AG04449 (cell line): ENCODE measurements around the gene SLC37A2.
A peak's percentile ranks its signal among the peaks of the same experiment; 100 is the strongest.
"Not testable (repeated sequence)": the region's sequence is repeated elsewhere in the genome, so short reads cannot be mapped to it uniquely, and the experiment has no call there.

Experiments
- CTCF ChIA-PET: fragments of 350-600 bp; formaldehyde crosslinking; extraction: SDS; loops from one replicate; lab custom pipeline; 2021; ENCODE audit warnings: antibody characterized with exemption; lab: Yijun Ruan, JAX
- POLR2A ChIA-PET: fragments of 400-600, 350-600 bp; formaldehyde crosslinking; extraction: SDS; loops from one replicate; lab custom pipeline; 2020; ENCODE audit warnings: antibody characterized with exemption, inconsistent platforms; lab: Yijun Ruan, JAX
- DNase-seq: peaks from one replicate; pipeline ENCODE4 v3.0.0-alpha.2; 2010; ENCODE audit warnings: low read depth, low spot score
- H3K4me3 ChIP-seq: 2 replicates; pipeline ENCODE4 v1.5.1; 2011; ENCODE audit warnings: low read depth, mild to moderate bottlenecking, control low read depth, low read length
- TF ChIP-seq, protein P1 (sequence below): IDR thresholded peaks from one replicate; pipeline ENCODE4 v1.5.1; 2011; ENCODE audit warnings: mild to moderate bottlenecking, moderate library complexity, low read length, control low read depth, inconsistent platforms; ENCODE audit not compliant: insufficient read depth; ENCODE audit errors: missing control alignments

Gene SLC37A2

DNA sequence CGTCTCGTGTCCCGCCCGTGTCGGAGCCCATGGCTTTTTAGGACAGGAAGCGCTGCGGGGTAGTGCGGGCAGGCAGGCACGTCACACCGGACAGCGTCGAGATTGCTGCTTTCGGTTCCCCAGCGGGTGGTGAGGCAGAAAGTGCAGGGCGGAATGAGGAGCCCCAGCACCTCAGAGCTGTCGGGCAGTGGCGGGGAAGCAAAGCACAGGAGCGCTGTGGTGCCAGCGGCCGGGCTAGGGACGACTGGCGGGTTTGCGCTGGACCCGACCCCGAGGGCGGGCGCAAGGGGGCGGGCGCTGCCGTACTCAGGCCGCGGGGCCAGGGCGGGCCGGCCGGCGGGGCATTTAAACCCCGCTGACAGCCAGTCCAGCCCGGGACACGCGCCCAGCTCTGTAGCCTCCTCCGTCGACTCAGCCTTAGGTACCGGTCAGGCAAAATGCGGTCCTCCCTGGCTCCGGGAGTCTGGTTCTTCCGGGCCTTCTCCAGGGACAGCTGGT lies at the start of gene SLC37A2:
SLC37A2 (plus strand) TSS at position 375 of the 498 bp plus-strand sequence; CDS start at position 438, 63 bp downstream.
- DNase-seq: no peak
- TF ChIP-seq, protein P1, sequence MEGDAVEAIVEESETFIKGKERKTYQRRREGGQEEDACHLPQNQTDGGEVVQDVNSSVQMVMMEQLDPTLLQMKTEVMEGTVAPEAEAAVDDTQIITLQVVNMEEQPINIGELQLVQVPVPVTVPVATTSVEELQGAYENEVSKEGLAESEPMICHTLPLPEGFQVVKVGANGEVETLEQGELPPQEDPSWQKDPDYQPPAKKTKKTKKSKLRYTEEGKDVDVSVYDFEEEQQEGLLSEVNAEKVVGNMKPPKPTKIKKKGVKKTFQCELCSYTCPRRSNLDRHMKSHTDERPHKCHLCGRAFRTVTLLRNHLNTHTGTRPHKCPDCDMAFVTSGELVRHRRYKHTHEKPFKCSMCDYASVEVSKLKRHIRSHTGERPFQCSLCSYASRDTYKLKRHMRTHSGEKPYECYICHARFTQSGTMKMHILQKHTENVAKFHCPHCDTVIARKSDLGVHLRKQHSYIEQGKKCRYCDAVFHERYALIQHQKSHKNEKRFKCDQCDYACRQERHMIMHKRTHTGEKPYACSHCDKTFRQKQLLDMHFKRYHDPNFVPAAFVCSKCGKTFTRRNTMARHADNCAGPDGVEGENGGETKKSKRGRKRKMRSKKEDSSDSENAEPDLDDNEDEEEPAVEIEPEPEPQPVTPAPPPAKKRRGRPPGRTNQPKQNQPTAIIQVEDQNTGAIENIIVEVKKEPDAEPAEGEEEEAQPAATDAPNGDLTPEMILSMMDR: peak; percentile 27
- H3K4me3 ChIP-seq: peak within 1 kb of the TSS; percentile 72
- ChIA-PET POLR2A (interaction anchor here (0.7 kb wide), 1 partner anchor 310 kb away, joined by 4 read pairs; no protein-coding TSS in a partner anchor), CTCF (interaction anchor here (0.8 to 1.5 kb wide), 3 partner anchors 28 to 283 kb away, joined by 4 read pairs; no protein-coding TSS in a partner anchor)

DNA sequence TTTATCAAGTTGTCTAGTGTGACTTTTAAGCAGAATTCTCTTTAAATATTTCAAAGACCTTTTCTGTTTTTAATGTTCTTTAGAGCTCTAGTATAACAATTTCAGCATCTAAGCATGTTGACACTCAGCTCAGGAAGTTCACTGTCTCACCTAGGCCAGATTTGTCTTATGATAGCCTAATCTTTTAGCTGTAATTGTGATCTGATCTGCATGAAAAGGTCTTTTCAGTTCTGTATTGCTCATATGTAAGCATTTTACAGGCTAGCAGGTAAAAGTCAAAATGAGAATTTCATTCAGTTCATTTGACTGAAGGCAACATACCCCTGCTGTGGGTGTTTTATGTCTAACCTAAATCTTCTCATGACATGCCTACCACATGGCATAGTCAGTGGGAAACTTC lies 46.7 kb upstream of the SLC37A2 start:
- H3K4me3 ChIP-seq: no peak overlapping the region
- TF ChIP-seq, protein P1: no peak
- no peak for DNase-seq
- ChIA-PET CTCF (interaction anchor here (1.1 to 1.6 kb wide), 2 partner anchors 126 to 329 kb away, joined by 3 read pairs; no protein-coding TSS in a partner anchor), POLR2A (no interaction called here)

DNA sequence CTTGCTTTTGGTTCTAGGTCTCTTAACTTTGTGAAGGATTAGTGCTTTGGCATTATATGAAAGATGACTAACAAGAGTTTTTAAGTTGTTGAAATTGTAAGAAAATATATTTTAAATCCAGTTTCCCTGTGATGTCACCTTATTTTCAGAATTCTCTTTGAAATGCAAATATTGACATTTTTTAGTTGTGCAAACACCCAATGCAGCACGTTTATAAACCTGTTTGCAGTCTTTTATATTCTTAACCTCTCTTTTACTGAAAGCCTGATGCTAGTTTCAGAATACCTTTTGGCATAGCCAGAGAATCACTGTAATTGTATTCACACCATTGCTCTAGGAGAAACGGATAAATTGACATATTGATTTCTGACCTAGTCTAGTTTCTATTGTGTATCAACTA lies 42.8 kb upstream of the SLC37A2 start:
- CTCF ChIA-PET: no interaction called here
- DNase-seq: no peak
- TF ChIP-seq, protein P1: no peak
- no peak overlapping the region for H3K4me3 ChIP-seq
- POLR2A ChIA-PET: no interaction called here

DNA sequence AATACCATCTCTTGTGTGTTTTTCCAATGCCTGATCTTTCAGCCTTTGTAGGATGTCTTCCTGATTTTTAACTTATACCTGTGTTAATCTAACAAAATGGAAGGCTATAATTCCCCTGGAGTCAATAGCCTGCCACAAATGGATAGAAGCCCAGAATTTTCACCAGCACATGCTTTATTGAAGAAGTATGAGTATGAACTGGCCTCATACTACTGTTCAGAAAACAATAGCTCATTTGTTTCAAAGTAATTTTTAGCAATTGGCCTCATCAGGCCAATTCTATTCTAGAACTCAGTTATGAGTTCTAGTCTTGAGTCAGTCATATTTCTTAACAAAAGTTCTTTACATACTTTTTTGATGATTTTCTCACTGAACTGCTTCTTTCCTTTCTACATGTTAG lies 40.6 kb upstream of the SLC37A2 start:
- TF ChIP-seq, protein P1: no peak
- no peak for DNase-seq
- no peak overlapping the region for H3K4me3 ChIP-seq
- POLR2A ChIA-PET: no interaction called here
- CTCF ChIA-PET: no interaction called here

DNA sequence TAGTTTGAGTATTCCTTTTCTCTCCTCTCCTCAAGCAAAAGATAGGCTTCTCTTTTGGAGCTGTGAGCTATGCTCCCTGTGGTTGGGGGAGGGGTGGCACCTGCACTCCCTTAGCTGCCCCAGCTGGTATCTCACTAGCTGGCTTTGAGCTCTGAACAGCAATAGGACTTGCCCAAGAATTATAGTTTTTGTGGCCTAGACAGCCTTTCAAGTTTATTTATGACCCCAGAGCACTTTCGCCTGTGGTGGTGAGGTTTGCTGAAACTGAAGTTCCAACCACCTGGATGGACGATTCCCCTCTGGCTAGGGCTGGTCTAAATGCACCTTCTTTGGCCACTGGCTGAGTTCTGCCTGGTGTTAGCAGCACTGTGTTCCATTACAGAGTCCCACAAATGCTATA lies 37.1 kb upstream of the SLC37A2 start:
- H3K4me3 ChIP-seq: no peak overlapping the region
- no peak for DNase-seq
- ChIA-PET CTCF (no interaction called here), POLR2A (no interaction called here)
- TF ChIP-seq, protein P1: no peak

DNA sequence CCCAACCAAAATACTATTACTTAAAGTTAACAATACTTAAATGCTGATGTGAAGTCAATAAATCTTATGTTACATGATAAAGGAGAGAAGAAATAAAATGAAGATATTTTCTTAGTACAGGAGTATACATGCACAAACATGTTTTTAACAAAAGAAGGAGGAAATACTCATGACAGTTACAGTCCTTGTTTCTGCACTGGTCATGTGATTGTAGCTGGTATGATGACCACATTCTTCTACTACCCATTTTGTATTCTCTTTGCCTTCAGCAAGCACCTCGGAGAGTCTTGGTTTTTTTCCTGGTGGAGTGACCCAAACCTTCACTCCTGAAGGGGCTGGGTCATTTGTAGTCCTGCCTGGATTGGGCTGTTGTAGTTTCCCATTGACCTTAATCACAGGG lies 33.7 kb upstream of the SLC37A2 start:
- DNase-seq, POLR2A ChIA-PET, H3K4me3 ChIP-seq, CTCF ChIA-PET: not testable (repeated sequence)

DNA sequence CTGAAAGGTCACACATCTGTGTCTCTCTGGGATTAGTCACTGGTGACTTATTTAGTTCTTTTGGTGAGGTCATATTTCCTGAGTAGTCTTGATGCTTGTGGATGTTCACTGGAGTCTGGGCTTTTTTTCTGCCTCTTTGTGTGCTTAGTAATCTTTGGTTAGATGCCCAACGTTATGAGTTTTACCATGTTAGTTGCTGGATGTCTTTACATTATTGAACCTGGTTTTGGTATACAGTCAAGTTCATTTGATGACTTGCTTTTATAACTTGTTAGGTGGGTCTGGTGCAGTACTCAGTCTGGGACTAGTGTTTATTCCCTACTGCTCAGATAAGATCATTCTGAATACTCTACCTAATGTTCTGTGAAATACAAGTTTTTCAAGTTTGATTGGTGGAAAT lies 26.2 kb upstream of the SLC37A2 start:
- TF ChIP-seq, protein P1: no peak
- CTCF ChIA-PET: interaction anchor here (1.6 kb wide), 1 partner anchor 24 kb away, joined by 3 read pairs; no protein-coding TSS in a partner anchor
- peak; percentile 38 for DNase-seq
- no peak overlapping the region for H3K4me3 ChIP-seq
- POLR2A ChIA-PET: no interaction called here
